Forelimb muscle (tissue), 1 donor: Measurements from ENCODE around the gene LRGUK. TPM values are rescaled to one million over a fixed set of nuclear protein-coding genes. Genes with fewer than 3 reads are reported as not detected.
"Not testable (repeated sequence)": the region's sequence is repeated elsewhere in the genome, so short reads cannot be mapped to it uniquely, and the experiment has no call there.

Source experiments
- DNase-seq: peaks from one replicate; pipeline ENCODE4 v3.0.0-alpha.2; 2013; ENCODE audit warnings: low read depth
- polyA plus RNA-seq: library from polyadenylated mRNA; unstranded; fragments of 120-200 nt; gene quantifications from one replicate; pipeline ENCODE4 v1.2.1, GENCODE V29; 2013; ENCODE audit not compliant: insufficient read length

LRGUK gene
- polyA plus RNA-seq, 1 donor, result 1.0 TPM

GRCh38 chr7:134186801-134187200 is 59.7 kb downstream of the LRGUK start:
- no peak for DNase-seq

- DNase-seq, result no peak
Observed at GRCh38 chr7:134187893-134188292, 60.8 kb downstream of the LRGUK start.

- no peak for DNase-seq
Observed at GRCh38 chr7:134188311-134188710, 61.2 kb downstream of the LRGUK start.

- no peak for DNase-seq
Observed at GRCh38 chr7:134189559-134189958, 62.4 kb downstream of the LRGUK start.

GRCh38 chr7:134191876-134192275 is 64.7 kb downstream of the LRGUK start:
- DNase-seq, result no peak

GRCh38 chr7:134193240-134193639 is 66.1 kb downstream of the LRGUK start:
- no peak for DNase-seq

- DNase-seq, result no peak
Observed at GRCh38 chr7:134195252-134195651, 68.1 kb downstream of the LRGUK start.

- DNase-seq, result no peak
Observed at GRCh38 chr7:134196439-134196838, 69.3 kb downstream of the LRGUK start.

GRCh38 chr7:134197345-134197744 is 70.2 kb downstream of the LRGUK start:
- DNase-seq, result no peak

GRCh38 chr7:134200970-134201369 is 73.8 kb downstream of the LRGUK start:
- no peak for DNase-seq

GRCh38 chr7:134201569-134202261 is 74.6 kb downstream of the LRGUK start:
- DNase-seq, result no peak

GRCh38 chr7:134203186-134203889 is 76.2 kb downstream of the LRGUK start:
- DNase-seq, result no peak

- DNase-seq, result no peak
Observed at GRCh38 chr7:134209322-134210015, 82.3 kb downstream of the LRGUK start.

GRCh38 chr7:134210227-134210626 is 83.1 kb downstream of the LRGUK start:
- DNase-seq, result no peak

GRCh38 chr7:134210976-134211663 is 84.0 kb downstream of the LRGUK start:
- DNase-seq, result no peak

- no peak for DNase-seq
Observed at GRCh38 chr7:134211817-134212216, 84.7 kb downstream of the LRGUK start.

GRCh38 chr7:134212576-134213546 is 85.7 kb downstream of the LRGUK start:
- DNase-seq, result no peak

- DNase-seq, result no peak
Observed at GRCh38 chr7:134220236-134220635, 93.1 kb downstream of the LRGUK start.

GRCh38 chr7:134231296-134231695 is 104.2 kb downstream of the LRGUK start:
- not testable (repeated sequence) for DNase-seq

- DNase-seq, result no peak
Observed at GRCh38 chr7:134234216-134234615, 107.1 kb downstream of the LRGUK start.

GRCh38 chr7:134245253-134245652 is 118.1 kb downstream of the LRGUK start:
- DNase-seq, result no peak
